Osteocyte (in vitro differentiated cells): ENCODE measurements around the gene SLC4A3. TPM values are rescaled to one million over a fixed set of nuclear protein-coding genes. Genes with fewer than 3 reads are reported as not detected.
A peak's percentile ranks its signal among the peaks of the same experiment; 100 is the strongest.
"Not testable (repeated sequence)": the region's sequence is repeated elsewhere in the genome, so short reads cannot be mapped to it uniquely, and the experiment has no call there.

Source experiments
- DNase-seq: peaks from one replicate; pipeline ENCODE4 v3.0.0; 2021; ENCODE audit warnings: mixed read lengths; ENCODE audit not compliant: unreplicated experiment; ENCODE audit errors: extremely low spot score
- H3K27ac Mint-ChIP-seq: one replicate; pipeline ENCODE4 v1.8.0; 2021; ENCODE audit warnings: mild to moderate bottlenecking, mixed read lengths; ENCODE audit not compliant: unreplicated experiment
- H3K27me3 Mint-ChIP-seq: one replicate; pipeline ENCODE4 v1.8.0; 2021; ENCODE audit warnings: mixed read lengths; ENCODE audit not compliant: unreplicated experiment
- H3K36me3 Mint-ChIP-seq: one replicate; pipeline ENCODE4 v1.8.0; 2021; ENCODE audit warnings: mixed read lengths; ENCODE audit not compliant: unreplicated experiment
- H3K4me1 Mint-ChIP-seq: one replicate; pipeline ENCODE4 v1.8.0; 2021; ENCODE audit warnings: mixed read lengths; ENCODE audit not compliant: unreplicated experiment
- H3K4me3 Mint-ChIP-seq: one replicate; pipeline ENCODE4 v1.8.0; 2021; ENCODE audit warnings: mild to moderate bottlenecking, moderate library complexity, mixed read lengths; ENCODE audit not compliant: unreplicated experiment
- H3K9me3 Mint-ChIP-seq: one replicate; pipeline ENCODE4 v1.8.0; 2021; ENCODE audit warnings: mixed read lengths; ENCODE audit not compliant: unreplicated experiment
- total RNA-seq: library from RNA; stranded (reverse); gene quantifications from 2 replicates; pipeline ENCODE4 v1.2.1, GENCODE V29; 2021
- TF ChIP-seq, protein P1 (sequence below): fragments of 200-600 bp; sonication (generic); IDR thresholded peaks from 2 replicates; pipeline ENCODE4 v1.5.0; 2021; ENCODE audit warnings: antibody characterized with exemption, mild to moderate bottlenecking, moderate library complexity

Gene SLC4A3
- total RNA-seq, 1 donor from 2014 or later = 11.6 TPM

DNA sequence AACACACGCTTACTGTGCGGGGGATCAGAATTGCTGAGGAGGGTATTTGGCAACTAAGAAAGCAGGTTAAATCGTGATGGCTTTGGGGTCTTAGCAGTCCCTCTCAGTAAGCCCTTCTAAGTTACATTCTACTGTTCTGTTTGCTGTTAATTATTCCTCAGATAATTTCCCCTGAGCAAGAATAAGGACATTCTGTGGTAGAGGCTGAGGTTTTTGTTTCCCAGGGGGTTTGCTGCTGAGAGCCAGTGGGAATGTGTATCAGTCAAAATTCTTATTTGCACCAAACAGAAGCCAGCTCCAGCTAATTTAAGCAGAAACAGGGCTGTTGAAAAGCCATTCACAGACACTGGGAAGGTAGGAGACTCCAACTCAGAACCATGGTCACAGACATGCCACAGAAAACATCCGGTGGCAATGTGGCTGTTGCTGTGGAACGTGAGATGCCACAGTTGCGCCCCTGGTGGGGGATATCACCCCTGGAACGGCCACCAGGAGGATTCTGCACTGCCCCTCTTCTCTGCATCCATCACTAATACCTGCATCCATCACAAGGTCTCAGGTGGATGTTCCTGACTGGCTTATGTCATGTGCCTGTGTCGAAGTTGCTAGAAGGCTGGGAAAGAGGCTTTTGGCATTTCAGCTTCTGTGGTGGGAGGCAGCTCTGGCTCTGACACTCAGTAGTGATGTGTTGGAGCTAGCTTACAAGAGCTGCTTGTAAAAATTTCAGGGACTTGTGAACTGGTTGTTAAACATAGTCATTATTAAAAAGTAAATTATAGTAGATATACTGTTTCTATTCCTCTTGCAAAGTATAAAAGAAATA is 23.2 kb downstream of the SLC4A3 start:
- H3K27me3 Mint-ChIP-seq = peaks cover 51% of the 10 kb centered on the region
- H3K36me3 Mint-ChIP-seq = peaks cover 3% of the 10 kb centered on the region
- H3K4me3 Mint-ChIP-seq = no peak overlapping the region
- no peaks in the 10 kb centered on the region for H3K9me3 Mint-ChIP-seq
- H3K4me1 Mint-ChIP-seq = peaks cover 5% of the 10 kb centered on the region
- TF ChIP-seq, protein P1, sequence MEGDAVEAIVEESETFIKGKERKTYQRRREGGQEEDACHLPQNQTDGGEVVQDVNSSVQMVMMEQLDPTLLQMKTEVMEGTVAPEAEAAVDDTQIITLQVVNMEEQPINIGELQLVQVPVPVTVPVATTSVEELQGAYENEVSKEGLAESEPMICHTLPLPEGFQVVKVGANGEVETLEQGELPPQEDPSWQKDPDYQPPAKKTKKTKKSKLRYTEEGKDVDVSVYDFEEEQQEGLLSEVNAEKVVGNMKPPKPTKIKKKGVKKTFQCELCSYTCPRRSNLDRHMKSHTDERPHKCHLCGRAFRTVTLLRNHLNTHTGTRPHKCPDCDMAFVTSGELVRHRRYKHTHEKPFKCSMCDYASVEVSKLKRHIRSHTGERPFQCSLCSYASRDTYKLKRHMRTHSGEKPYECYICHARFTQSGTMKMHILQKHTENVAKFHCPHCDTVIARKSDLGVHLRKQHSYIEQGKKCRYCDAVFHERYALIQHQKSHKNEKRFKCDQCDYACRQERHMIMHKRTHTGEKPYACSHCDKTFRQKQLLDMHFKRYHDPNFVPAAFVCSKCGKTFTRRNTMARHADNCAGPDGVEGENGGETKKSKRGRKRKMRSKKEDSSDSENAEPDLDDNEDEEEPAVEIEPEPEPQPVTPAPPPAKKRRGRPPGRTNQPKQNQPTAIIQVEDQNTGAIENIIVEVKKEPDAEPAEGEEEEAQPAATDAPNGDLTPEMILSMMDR = no peak
- H3K27ac Mint-ChIP-seq = no peak overlapping the region
- peak; percentile 32 for DNase-seq

DNA sequence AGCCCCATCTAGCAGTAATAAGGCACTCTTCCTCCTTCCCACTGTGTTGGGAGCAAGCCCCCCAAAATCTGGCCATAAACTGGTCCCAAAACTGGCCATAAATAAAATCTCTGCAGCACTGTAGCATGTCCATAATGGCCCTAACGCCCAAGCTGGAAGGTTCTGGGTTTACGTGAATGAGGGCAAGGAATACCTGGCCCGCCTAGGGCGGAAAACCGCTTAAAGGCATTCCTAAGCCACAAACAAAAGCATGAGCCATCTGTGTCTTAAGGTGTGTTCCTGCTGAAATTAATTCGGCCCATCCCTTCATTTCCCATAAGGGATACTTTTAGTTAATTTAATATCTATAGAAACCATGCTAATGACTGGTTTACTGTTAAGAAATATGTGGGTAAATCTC is 24.2 kb downstream of the SLC4A3 start:
- H3K4me1 Mint-ChIP-seq, H3K9me3 Mint-ChIP-seq, H3K36me3 Mint-ChIP-seq, H3K27ac Mint-ChIP-seq, H3K4me3 Mint-ChIP-seq: not testable (repeated sequence)
- peaks cover 60% of the 10 kb centered on the region for H3K27me3 Mint-ChIP-seq
- DNase-seq = peak; percentile 23

DNA sequence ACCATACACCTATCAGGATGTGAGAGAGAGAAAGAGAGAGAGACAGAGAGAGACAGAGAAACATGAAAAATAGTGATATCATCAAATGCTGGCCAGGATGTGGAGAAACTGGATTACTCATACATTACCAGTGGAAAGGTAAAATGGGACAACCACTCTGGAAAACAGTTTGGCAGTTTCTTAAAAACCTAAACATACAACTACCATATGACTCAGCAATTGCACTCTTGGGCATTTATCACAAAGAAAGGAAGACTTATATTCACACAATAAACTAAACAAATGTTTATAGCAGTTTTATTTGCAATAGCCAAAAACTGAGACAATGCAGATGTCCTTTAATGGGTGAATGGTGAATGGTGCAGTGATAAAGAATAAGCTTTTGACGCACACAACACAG is 29.1 kb downstream of the SLC4A3 start:
- Mint-ChIP-seq H3K4me1 (no peaks in the 10 kb centered on the region), H3K27me3 (peaks cover 68% of the 10 kb centered on the region), H3K9me3 (peaks cover 10% of the 10 kb centered on the region), H3K27ac (no peak overlapping the region), H3K4me3 (no peak overlapping the region), H3K36me3 (peaks cover 3% of the 10 kb centered on the region)
- DNase-seq = no peak
- TF ChIP-seq, protein P1 = no peak

DNA sequence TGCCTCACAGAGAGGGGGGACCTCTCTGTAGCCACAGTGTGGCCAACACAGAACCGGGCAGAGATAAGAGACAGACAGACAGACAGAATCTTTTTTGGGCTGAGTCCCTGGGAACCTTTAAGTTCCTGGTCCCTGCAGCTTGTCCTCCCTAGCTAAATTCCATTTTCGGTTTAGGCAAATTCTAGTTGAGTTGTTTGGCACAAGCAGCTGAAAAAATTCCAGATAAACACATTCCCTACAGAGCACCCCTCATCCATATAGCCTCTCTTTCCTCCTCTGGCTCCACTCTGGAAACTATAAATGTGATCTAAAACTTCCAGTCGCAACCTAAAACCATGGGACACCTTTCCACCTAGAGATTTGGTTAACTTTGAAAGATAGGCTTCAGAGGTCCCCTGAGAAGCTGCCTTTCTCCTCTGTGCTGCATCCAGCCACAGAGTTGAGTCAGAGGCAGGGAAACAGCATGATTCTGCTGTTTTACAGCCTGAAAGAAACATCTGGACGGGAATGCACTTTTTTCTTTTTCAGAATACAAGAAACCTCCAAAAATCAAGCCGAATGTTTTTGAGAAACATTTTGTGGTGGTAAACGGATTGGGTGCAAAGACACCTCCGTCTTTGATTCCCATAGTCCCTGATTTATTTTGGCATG is 30.9 kb downstream of the SLC4A3 start:
- Mint-ChIP-seq H3K4me3 (no peak overlapping the region), H3K36me3 (no peaks in the 10 kb centered on the region), H3K27me3 (peaks cover 53% of the 10 kb centered on the region), H3K9me3 (peaks cover 13% of the 10 kb centered on the region), H3K27ac (no peak overlapping the region), H3K4me1 (no peaks in the 10 kb centered on the region)
- DNase-seq = peak; percentile 30
- TF ChIP-seq, protein P1 = no peak

DNA sequence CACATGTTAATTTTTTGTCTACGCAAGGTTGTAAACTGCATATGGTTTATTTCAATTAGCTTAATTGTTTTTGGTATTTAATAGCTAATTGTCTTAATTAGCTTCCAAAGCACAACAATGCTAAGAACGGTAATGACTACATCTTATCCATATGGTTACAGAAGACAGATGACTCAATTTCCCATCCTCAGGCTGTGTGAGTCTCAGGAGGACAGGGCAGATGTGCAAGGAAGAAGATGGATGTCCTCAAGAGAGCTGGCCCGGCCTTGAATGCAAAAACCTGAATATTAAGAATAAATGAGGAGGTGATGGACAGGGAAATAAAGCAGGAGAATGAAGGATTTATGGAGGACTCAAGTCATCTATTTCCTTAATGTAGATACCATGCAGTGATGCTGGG is 31.4 kb downstream of the SLC4A3 start:
- H3K36me3 Mint-ChIP-seq = no peaks in the 10 kb centered on the region
- DNase-seq = peak; percentile 5
- TF ChIP-seq, protein P1 = no peak
- H3K4me1 Mint-ChIP-seq = no peaks in the 10 kb centered on the region
- H3K9me3 Mint-ChIP-seq = peaks cover 13% of the 10 kb centered on the region
- peaks cover 47% of the 10 kb centered on the region for H3K27me3 Mint-ChIP-seq
- H3K4me3 Mint-ChIP-seq = no peak overlapping the region
- H3K27ac Mint-ChIP-seq = no peak overlapping the region
